ENCODE measurements around the gene BEST2.
"Not testable (repeated sequence)": the region's sequence is repeated elsewhere in the genome, so short reads cannot be mapped to it uniquely, and the experiment has no call there.

BEST2 gene

GRCh38 chr19:12751635-12752034, at the start of gene BEST2:
TSS of gene BEST2 (plus strand) at chr19:12751791. CDS start at chr19:12752593, 802 bp downstream.
- no peak for DNase-seq

- peak in 1 of 2 experiments; percentile 44 for DNase-seq
Observed at GRCh38 chr19:12703046-12703445, 48.5 kb upstream of the BEST2 start.

- DNase-seq, result no peak
Observed at GRCh38 chr19:12705169-12705568, 46.4 kb upstream of the BEST2 start.

DNA sequence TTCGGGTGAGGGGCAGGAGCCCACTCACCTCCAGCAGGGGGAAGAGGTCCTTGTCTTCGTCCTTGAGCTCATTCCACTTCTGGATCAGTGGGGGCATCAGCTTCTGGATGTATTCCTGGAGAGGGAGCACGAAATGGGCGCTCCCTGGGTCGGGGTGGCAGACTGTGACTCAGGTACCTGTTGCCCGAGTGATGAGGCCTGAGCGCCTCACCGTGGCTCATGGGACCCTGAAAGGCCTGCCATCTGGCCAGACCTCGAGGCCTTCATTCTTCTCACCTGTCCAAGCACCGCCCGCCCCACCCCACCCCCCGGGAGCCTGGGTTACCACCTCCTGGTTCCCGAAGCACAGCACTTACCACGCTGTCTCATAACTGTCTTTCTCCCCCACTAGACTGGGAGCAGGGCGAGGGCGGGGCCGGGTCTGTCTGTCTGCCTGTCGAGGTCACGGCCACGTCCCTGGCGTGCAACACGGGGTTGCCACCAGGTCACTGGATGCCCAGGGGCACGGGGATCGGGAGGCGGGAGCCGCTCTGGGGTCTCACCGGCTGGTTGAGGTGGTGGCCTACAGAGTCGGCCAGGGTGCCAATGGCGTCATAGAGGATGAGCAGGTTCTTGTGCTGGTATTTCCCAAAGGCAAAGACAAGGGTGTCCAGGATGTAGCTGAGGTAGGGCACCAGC, 45.8 kb upstream of the BEST2 start:
- no peak for DNase-seq

DNA sequence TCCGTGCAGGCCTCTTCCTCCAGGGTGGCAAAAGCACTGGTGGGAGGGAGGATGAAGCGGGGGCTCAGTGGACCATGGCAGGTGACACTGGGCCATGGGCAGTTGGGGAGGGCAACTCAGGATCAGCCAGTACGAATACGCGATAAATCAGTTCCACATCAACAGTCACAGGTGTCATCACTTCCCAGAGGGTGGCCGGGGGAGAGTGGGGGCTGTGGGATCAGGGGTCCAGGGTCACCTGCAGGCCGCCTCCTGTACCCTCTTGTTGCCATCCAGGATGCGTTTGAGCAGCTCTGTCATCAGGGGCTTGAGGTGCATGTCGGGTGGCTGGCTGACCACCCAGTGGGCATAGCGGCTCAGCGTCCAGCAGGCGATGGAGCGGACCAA, 45.3 kb upstream of the BEST2 start:
- no peak for DNase-seq

DNA sequence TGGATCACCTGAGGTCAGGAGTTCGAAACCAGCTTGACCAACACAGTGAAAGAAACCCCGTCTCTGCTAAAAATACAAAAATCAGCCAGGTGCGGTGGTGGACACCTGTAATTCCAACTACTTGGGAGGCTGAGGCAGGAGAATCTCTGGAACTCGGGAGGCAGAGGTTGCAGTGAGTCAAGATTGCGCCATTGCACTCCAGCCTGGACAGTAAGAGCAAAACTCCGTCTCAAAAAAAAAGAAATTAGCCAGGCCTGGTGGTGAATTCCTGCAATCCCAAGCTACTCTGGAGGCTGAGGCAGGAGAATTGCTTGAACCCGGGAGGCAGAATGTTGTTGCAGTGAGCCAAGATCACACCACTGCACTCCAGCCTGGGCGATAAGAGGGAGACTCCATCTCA, 43.0 kb upstream of the BEST2 start:
- no peak for DNase-seq

DNA sequence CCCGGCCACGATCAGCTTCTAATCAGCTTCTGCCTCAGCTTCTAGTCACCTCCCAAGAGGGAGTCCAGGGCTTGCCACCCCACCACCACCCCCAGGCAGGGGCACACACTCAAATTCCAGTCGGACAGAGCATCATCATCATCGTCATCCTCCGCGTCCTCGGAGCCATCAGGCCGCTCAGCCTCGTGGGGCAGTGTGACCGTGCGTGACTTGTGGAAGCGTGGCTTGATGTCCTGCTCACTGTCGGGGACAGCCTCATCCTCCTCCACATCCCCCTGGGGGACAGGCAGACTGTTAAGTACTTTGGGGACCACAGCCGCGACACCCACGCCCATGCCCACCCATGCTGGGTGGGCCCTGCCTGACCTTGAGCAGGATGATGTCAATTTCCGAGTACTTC, 40.4 kb upstream of the BEST2 start:
- DNase-seq, result no peak

- not testable (repeated sequence) for DNase-seq
Observed at GRCh38 chr19:12712077-12712476, 39.5 kb upstream of the BEST2 start.

DNA sequence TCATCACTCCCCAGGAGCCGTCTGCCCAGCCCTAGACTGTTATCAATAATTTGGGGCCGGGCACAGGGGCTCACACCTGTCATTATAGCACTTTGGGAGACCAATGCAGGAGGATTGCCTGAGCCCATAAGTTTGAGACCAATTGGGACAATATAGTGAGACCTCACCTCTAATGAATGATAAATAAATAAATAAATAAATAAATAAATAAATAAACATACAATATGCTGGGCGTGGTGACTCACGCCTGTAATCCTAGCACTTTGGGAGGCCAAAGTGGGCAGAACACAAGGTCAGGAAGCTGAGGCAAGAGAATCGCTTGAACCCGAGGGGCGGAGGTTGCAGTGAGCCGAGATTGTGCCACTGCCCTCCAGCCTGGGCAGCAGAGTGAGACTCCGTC, 38.3 kb upstream of the BEST2 start:
- DNase-seq, result not testable (repeated sequence)

DNA sequence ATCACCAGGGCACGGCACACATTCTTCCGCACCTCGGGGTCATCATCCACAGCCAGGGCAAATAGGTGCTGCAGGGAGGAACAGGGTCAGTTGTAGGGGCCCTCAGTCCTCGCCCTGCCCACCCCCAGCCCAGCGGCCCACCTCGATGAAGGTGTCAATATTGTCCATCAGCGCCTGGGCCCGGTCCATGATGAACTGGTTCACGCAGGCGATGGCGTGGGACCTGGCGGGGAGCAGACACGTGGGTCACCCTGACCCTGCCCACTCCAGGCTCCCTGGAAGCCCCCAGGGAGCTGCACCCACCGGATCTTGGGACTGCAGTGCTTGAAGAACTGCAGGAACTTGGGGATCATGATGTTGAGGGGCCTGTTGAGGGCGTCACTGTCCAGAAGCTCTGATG, 36.5 kb upstream of the BEST2 start:
- no peak for DNase-seq

DNA sequence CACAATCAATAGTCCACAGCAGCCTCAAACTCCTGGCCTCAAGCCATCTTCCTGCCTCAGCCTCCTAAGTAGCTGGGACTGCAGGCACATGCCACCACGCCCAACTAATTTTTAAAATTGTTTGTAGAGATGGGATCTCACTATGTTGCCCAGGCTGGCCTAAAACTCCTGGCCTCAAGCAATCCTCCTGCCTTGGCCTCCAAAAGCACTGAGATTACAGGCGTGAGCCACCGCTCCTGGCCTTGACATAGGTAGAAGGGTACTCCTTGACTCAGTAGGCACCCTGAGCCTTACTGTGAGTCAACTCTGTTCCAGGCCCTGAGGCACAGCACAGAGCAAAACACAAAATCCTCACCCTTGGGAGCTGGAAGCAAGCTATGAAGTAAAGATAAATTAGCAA, 35.7 kb upstream of the BEST2 start:
- DNase-seq, result no peak

GRCh38 chr19:12720296-12720695, 31.3 kb upstream of the BEST2 start:
- no peak for DNase-seq

GRCh38 chr19:12720851-12721655, 30.5 kb upstream of the BEST2 start:
- no peak for DNase-seq

GRCh38 chr19:12721656-12722565, 29.7 kb upstream of the BEST2 start:
- DNase-seq, result no peak

DNA sequence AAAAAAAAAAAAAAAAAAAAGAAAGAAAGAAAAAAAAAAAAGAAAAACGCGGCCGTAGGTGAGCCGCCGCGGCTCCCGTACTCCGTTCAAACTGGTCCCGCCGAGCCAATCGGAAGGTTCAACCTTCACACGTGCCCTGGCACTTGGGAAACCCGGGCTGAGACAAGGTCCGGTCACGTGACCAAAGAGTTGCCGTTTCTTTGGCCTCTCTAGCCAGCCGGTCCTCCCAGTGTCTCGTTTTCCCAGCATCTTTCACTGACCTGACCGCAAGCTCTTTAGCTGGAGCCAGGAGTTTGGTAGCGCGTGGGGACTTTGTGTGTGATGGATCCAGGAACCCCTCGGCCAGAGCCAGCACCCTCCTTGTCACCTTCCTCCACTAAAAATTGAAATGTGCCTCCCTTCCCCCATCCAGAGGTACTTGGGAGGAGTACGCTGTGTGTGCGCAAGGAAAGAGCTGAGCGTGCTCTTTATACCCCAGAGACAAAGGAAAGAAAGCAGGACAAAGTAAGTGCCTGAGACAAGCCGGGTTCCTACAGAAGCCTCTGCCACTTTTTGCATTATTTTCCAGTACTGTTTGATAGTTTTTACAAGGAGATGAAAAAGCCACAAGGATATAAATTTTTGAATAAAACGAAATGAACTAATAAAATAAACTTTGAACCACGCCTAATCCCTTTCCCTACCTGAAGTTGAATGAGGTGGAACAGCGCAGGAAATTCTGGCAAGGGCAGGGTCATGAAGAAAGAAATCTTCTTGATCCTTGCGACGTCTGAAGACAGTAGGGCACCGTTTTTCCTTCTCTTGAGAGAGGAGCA, 28.8 kb upstream of the BEST2 start:
- DNase-seq, result peak; percentile 93 to 96

DNA sequence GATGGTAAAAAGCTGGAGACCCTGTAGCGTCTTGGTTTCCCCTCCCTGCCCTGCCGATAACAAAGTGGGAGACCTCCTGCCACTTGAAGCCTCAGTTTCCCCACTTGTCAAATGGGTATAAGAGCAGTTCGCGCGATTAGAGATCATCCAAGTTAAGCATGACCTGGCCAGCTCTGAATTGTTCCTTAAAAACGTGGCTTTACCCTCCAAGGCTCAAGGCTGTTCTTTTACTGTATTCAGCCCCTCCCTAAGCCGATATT, 28.3 kb upstream of the BEST2 start:
- no peak for DNase-seq

- peak; percentile 30 to 68 for DNase-seq
Observed at GRCh38 chr19:12723641-12724426, 27.8 kb upstream of the BEST2 start, which contains the start of gene TNPO2. TSS of gene TNPO2 (minus strand) at chr19:12723932. CDS start at chr19:12720977, 2,955 bp downstream.

- not testable (repeated sequence) for DNase-seq
Observed at GRCh38 chr19:12725612-12726011, 26.0 kb upstream of the BEST2 start.

DNA sequence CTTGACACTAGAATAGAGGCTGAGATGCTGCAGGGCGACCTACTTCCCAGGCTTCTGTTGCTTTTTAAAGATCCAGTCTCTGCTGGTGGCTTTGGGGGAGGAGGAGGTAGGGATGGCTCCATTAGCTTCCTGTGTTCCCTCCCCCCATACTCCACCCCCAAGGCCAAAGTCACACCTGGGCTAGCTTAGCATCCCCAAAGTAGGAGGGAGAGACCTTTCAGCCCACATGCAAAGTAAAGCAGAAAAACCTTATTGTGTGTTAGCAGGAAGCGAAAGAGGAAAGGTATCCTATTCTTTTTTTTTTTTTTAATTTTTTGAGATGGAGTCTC, 24.6 kb upstream of the BEST2 start:
- no peak for DNase-seq

DNA sequence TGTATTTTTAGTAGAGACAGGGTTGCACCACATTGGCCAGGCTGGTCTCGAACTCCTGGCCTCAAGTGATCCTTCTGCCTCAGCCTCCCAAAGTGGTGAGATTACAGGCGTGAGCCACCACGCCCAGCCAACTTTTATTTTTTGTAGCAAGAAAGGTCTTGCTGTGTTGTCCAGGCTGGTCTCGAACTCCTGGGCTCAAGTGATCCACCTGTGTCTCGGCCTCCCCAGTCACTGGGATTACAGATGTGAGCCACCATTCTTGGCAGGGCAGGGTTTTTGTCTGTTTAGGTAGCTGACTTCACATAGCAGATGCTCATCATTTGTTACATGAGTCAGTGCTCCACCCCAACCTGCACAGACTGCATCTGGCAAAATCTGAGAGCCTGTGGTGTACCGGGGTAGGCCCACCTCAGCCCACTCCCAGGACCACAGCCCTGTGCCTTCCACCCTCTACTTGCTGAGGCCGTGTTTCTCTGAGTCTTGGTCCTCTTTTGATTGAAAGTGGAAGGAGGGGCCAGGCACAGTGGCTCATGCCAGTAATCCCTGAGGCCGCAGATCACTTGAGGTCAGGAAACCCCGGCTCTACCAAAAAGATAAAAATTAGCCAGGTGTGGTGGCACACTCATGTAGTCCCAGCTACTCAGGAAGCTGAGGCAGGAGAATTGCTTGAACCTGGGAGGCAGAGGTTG, 23.7 kb upstream of the BEST2 start:
- no peak for DNase-seq

GRCh38 chr19:12730064-12730463, 21.5 kb upstream of the BEST2 start:
- DNase-seq, result no peak

All from SW 1271 (cell line).